ENCODE results near the gene RNU5B-1. TPM values are rescaled to one million over a fixed set of nuclear protein-coding genes. Genes with fewer than 3 reads are reported as not detected.
"Not testable (repeated sequence)": the region's sequence is repeated elsewhere in the genome, so short reads cannot be mapped to it uniquely, and the experiment has no call there.

Gene RNU5B-1
- total and polyA plus RNA-seq, 2 donors from 2014 or later = 54.0 TPM; not detected in 1

GRCh38 chr15:65270811-65271545 lies 33.5 kb upstream of the RNU5B-1 start:
- DNase-seq = peak in 4 of 5 donors; percentile 82 to 92 (median 85)
- intact Hi-C loops (cut with DNase I) = loop anchor here (10.0 kb wide), 1 partner anchor 76 kb away; no protein-coding TSS in a partner anchor
- not testable (repeated sequence) for H3K9ac ChIP-seq (ENCODE audit: low read length in 3 of 3); H3K36me3 ChIP-seq (ENCODE audit: control insufficient read depth in 2 of 3, insufficient read depth in 3 of 3, low read length in 3 of 3); H3K27ac ChIP-seq (ENCODE audit: low read depth in 2 of 2, low read length in 2 of 2); FAIRE-seq; H3K9me3 ChIP-seq (ENCODE audit: control insufficient read depth in 2 of 3, insufficient read depth in 1 of 3, low read length in 3 of 3); H3K4me1 ChIP-seq (ENCODE audit: control insufficient read depth in 2 of 3, insufficient read depth in 2 of 3, low read depth in 1 of 3, low read length in 3 of 3); H3K27me3 ChIP-seq (ENCODE audit: control insufficient read depth, insufficient read depth, low read length); H3K4me3 ChIP-seq (ENCODE audit: low read length in 3 of 3)
- TF ChIP-seq CTCF (IDR thresholded peaks at IDR 0.05; ENCODE audit: borderline replicate concordance, extremely low read depth, insufficient read depth) = peak; percentile 79

- DNase-seq (no peak), FAIRE-seq (no peak)
- Histone ChIP-seq H3K36me3 (ENCODE audit: control insufficient read depth in 2 of 3, insufficient read depth in 3 of 3, low read length in 3 of 3) (no peaks in the 10 kb centered on the region), H3K4me3 (ENCODE audit: low read length in 3 of 3) (no peak overlapping the region), H3K4me1 (ENCODE audit: control insufficient read depth in 2 of 3, insufficient read depth in 2 of 3, low read depth in 1 of 3, low read length in 3 of 3) (peaks cover 0 to 7% (median 4%) of the 10 kb centered on the region in 3 donors), H3K27ac (ENCODE audit: low read depth in 2 of 2, low read length in 2 of 2) (no peak overlapping the region), H3K9ac (ENCODE audit: low read length in 3 of 3) (no peak overlapping the region), H3K27me3 (ENCODE audit: control insufficient read depth, insufficient read depth, low read length) (no peaks in the 10 kb centered on the region), H3K9me3 (ENCODE audit: control insufficient read depth in 2 of 3, insufficient read depth in 1 of 3, low read length in 3 of 3) (no peaks in the 10 kb centered on the region)
- intact Hi-C loops (cut with DNase I) = loop anchor here (10.0 kb wide), 1 partner anchor 80 kb away; no protein-coding TSS in a partner anchor
- TF ChIP-seq CTCF (IDR thresholded peaks at IDR 0.05; ENCODE audit: borderline replicate concordance, extremely low read depth, insufficient read depth) = no peak
These were observed 29.3 kb upstream of the RNU5B-1 start for GRCh38 chr15:65275104-65275727.

- DNase-seq (no peak), FAIRE-seq (no peak)
- no peak for TF ChIP-seq CTCF (IDR thresholded peaks at IDR 0.05; ENCODE audit: borderline replicate concordance, extremely low read depth, insufficient read depth)
- Histone ChIP-seq H3K27ac (ENCODE audit: low read depth in 2 of 2, low read length in 2 of 2) (no peak overlapping the region), H3K36me3 (ENCODE audit: control insufficient read depth in 2 of 3, insufficient read depth in 3 of 3, low read length in 3 of 3) (no peaks in the 10 kb centered on the region), H3K9me3 (ENCODE audit: control insufficient read depth in 2 of 3, insufficient read depth in 1 of 3, low read length in 3 of 3) (no peaks in the 10 kb centered on the region), H3K27me3 (ENCODE audit: control insufficient read depth, insufficient read depth, low read length) (no peaks in the 10 kb centered on the region), H3K4me1 (ENCODE audit: control insufficient read depth in 2 of 3, insufficient read depth in 2 of 3, low read depth in 1 of 3, low read length in 3 of 3) (peaks cover 0 to 7% (median 2%) of the 10 kb centered on the region in 3 donors), H3K4me3 (ENCODE audit: low read length in 3 of 3) (no peak overlapping the region), H3K9ac (ENCODE audit: low read length in 3 of 3) (no peak overlapping the region)
- intact Hi-C loops (cut with DNase I) = loop anchor here (10.0 kb wide), 1 partner anchor 81 kb away; no protein-coding TSS in a partner anchor
These were observed 28.8 kb upstream of the RNU5B-1 start for GRCh38 chr15:65275728-65276126.

Data from kidney (tissue), 14 donors.